ENCODE results near the gene MAP6D1. TPM values are rescaled to one million over a fixed set of nuclear protein-coding genes. Genes with fewer than 3 reads are reported as not detected.
"Not testable (repeated sequence)": the region's sequence is repeated elsewhere in the genome, so short reads cannot be mapped to it uniquely, and the experiment has no call there.

The MAP6D1 gene
- polyA plus RNA-seq, 5 donors, result 0.47 to 4.1 (median 0.90) TPM

- DNase-seq, result no peak
These were observed 23.8 kb downstream of the MAP6D1 start for GRCh38 chr3:183801601-183802000.

GRCh38 chr3:183800243-183800863, 25.0 kb downstream of the MAP6D1 start:
- no peak for DNase-seq

- no peak for DNase-seq
These were observed 25.9 kb downstream of the MAP6D1 start for GRCh38 chr3:183799461-183799860.

GRCh38 chr3:183797996-183798395, 27.4 kb downstream of the MAP6D1 start:
- DNase-seq, result no peak

GRCh38 chr3:183796372-183796771, 29.0 kb downstream of the MAP6D1 start:
- no peak for DNase-seq

GRCh38 chr3:183794452-183794851, 30.9 kb downstream of the MAP6D1 start:
- DNase-seq, result no peak

GRCh38 chr3:183792976-183793375, 32.4 kb downstream of the MAP6D1 start:
- DNase-seq, result no peak

- DNase-seq, result no peak
These were observed 34.7 kb downstream of the MAP6D1 start for GRCh38 chr3:183790700-183791099.

GRCh38 chr3:183789826-183790225, 35.6 kb downstream of the MAP6D1 start:
- DNase-seq, result no peak

GRCh38 chr3:183784503-183784902, 40.9 kb downstream of the MAP6D1 start:
- DNase-seq, result not testable (repeated sequence)

GRCh38 chr3:183782576-183783276, 42.7 kb downstream of the MAP6D1 start:
- no peak for DNase-seq

- no peak for DNase-seq
These were observed 44.1 kb downstream of the MAP6D1 start for GRCh38 chr3:183781246-183781645.

- no peak for DNase-seq
These were observed 45.4 kb downstream of the MAP6D1 start for GRCh38 chr3:183779896-183780465.

GRCh38 chr3:183777016-183777618, 48.3 kb downstream of the MAP6D1 start:
- DNase-seq, result no peak

- not testable (repeated sequence) for DNase-seq
These were observed 48.9 kb downstream of the MAP6D1 start for GRCh38 chr3:183776451-183776850.

GRCh38 chr3:183775781-183776180, 49.6 kb downstream of the MAP6D1 start:
- no peak for DNase-seq

GRCh38 chr3:183774631-183775030, 50.7 kb downstream of the MAP6D1 start:
- no peak for DNase-seq

GRCh38 chr3:183769453-183769852, 55.9 kb downstream of the MAP6D1 start:
- no peak for DNase-seq

- DNase-seq, result no peak
These were observed 57.3 kb downstream of the MAP6D1 start for GRCh38 chr3:183768114-183768513.

GRCh38 chr3:183766745-183767606, 58.4 kb downstream of the MAP6D1 start:
- peak; percentile 35 to 47 for DNase-seq

- DNase-seq, result no peak
These were observed 59.3 kb downstream of the MAP6D1 start for GRCh38 chr3:183766107-183766506.

Measured in right lung (tissue), 5 donors.